Nephron progenitor cell (in vitro differentiated cells): ENCODE results near the gene ITGB8.
A peak's percentile ranks its signal among the peaks of the same experiment; 100 is the strongest.

ENCODE experiments used
- DNase-seq: peaks from one replicate; pipeline ENCODE4 v3.0.0; 2021
- H3K27ac Mint-ChIP-seq: 2 replicates; pipeline ENCODE4 v1.8.0; 2021; ENCODE audit warnings: mild to moderate bottlenecking, moderate library complexity, mixed read lengths
- H3K27me3 Mint-ChIP-seq: 2 replicates; pipeline ENCODE4 v1.8.0; 2021; ENCODE audit warnings: mild to moderate bottlenecking, low read depth, mixed read lengths; ENCODE audit not compliant: poor library complexity
- H3K36me3 Mint-ChIP-seq: 2 replicates; pipeline ENCODE4 v1.8.0; 2021; ENCODE audit warnings: low read depth, mixed read lengths
- H3K4me1 Mint-ChIP-seq: 2 replicates; pipeline ENCODE4 v1.8.0; 2021; ENCODE audit warnings: mixed read lengths
- H3K4me3 Mint-ChIP-seq: 2 replicates; pipeline ENCODE4 v1.8.0; 2021; ENCODE audit warnings: mild to moderate bottlenecking, moderate library complexity, mixed read lengths
- H3K9me3 Mint-ChIP-seq: 2 replicates; pipeline ENCODE4 v1.8.0; 2021; ENCODE audit warnings: mild to moderate bottlenecking, moderate library complexity, mixed read lengths
- CTCF ChIP-seq: fragments of 200-600 bp; sonication (generic); IDR thresholded peaks from 2 replicates; pipeline ENCODE4 v1.5.0; 2021; ENCODE audit warnings: antibody characterized with exemption

The ITGB8 gene

DNA sequence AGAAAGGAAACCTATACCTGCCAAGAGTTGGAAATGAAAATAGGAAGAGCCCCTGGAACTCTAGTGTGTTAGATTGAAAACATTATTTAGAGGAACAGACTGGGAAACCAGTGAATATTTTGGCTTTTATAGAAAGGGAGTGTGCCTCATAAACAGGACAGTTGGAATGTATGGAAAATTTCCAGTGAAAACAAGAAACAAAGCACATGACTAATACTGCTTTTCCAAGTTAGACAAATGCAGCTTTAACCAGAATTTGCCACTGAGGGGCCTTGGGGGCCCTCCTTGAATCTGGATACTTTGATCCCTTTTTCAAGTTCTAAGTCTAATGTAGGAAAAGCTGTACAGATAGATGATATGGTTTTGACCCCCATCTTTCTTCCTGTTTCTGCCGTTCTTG is 21.2 kb downstream of the ITGB8 start:
- no peaks in the 10 kb centered on the region for H3K27me3 Mint-ChIP-seq
- TF ChIP-seq CTCF = no peak
- no peaks in the 10 kb centered on the region for H3K9me3 Mint-ChIP-seq
- H3K4me1 Mint-ChIP-seq = peaks cover 51% of the 10 kb centered on the region
- DNase-seq = no peak
- peak overlapping the region; percentile 84 for H3K27ac Mint-ChIP-seq
- H3K4me3 Mint-ChIP-seq = no peak overlapping the region
- peaks cover 28% of the 10 kb centered on the region for H3K36me3 Mint-ChIP-seq

DNA sequence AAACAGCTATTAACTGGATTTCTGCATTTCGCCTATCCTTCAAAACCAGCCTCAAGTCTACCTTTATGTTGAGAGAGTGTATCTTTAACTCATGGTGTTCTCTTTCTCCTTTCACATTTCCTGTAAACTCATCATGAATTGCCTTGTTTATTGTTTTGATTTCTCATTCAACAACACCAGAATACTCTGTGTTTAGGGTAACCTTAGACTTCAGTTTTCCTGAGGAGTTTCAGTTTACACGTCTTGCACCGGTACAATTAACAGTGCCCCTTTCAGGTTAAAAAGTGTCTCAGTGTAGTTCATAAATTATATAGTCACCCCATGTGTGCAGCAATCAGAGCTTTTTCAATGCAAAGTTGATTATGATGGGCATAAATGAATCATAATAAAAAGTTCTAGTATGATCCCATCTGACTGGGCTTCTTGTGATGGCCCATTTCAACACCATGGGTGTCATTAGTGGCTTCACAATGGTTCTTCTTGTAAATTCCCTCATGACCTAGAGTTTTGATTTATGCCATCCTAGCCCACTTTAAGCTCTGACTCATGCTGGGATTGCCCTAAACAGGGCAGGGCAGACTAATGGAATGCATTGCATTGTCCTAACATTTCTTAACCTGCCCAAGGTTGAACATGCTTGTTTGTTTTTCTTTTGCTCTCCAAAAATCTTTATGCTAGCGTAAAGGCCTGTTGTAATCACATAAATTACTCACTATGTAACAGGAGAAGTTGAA is 22.0 kb downstream of the ITGB8 start:
- DNase-seq = no peak
- H3K4me3 Mint-ChIP-seq = no peak overlapping the region
- TF ChIP-seq CTCF = no peak
- no peaks in the 10 kb centered on the region for H3K9me3 Mint-ChIP-seq
- H3K4me1 Mint-ChIP-seq = peaks cover 51% of the 10 kb centered on the region
- peak overlapping the region; percentile 80 for H3K27ac Mint-ChIP-seq
- H3K36me3 Mint-ChIP-seq = peaks cover 24% of the 10 kb centered on the region
- no peaks in the 10 kb centered on the region for H3K27me3 Mint-ChIP-seq

GRCh38 chr7:20354610-20355528 is 24.2 kb downstream of the ITGB8 start:
- no peaks in the 10 kb centered on the region for H3K27me3 Mint-ChIP-seq
- peak overlapping the region; percentile 90 for H3K27ac Mint-ChIP-seq
- peaks cover 34% of the 10 kb centered on the region for H3K36me3 Mint-ChIP-seq
- no peak for TF ChIP-seq CTCF
- peaks cover 59% of the 10 kb centered on the region for H3K4me1 Mint-ChIP-seq
- H3K4me3 Mint-ChIP-seq = peak overlapping the region; percentile 5
- peak; percentile 28 for DNase-seq
- no peaks in the 10 kb centered on the region for H3K9me3 Mint-ChIP-seq

DNA sequence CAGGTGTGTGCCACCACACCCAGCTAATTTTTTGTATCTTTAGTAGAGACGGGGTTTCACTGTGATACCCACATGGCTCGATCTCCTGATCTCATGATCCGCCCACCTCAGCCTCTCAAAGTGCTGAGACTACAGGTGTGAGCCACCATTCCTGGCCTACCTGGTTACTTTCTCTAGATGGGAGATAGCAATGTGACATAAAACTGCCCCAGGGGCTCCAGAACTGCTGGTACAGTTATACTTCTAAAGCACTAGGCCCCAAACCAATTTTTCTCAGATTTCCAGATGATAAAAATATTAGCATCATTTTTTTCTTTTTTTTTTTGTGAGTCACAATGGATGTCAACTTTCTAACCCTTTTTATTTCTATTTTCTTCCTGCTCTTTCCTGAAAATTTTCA is 27.4 kb downstream of the ITGB8 start:
- Mint-ChIP-seq H3K27me3 (no peaks in the 10 kb centered on the region), H3K27ac (no peak overlapping the region), H3K9me3 (no peaks in the 10 kb centered on the region), H3K36me3 (peaks cover 50% of the 10 kb centered on the region), H3K4me1 (peaks cover 34% of the 10 kb centered on the region), H3K4me3 (no peak overlapping the region)
- no peak for TF ChIP-seq CTCF
- no peak for DNase-seq

GRCh38 chr7:20358762-20359282 is 28.1 kb downstream of the ITGB8 start:
- peaks cover 30% of the 10 kb centered on the region for H3K4me1 Mint-ChIP-seq
- H3K36me3 Mint-ChIP-seq = peaks cover 52% of the 10 kb centered on the region
- no peaks in the 10 kb centered on the region for H3K9me3 Mint-ChIP-seq
- H3K4me3 Mint-ChIP-seq = no peak overlapping the region
- H3K27me3 Mint-ChIP-seq = no peaks in the 10 kb centered on the region
- TF ChIP-seq CTCF = no peak
- DNase-seq = no peak
- H3K27ac Mint-ChIP-seq = peak overlapping the region; percentile 48
